AG09319 (cell line): ENCODE measurements around the gene GSDMA.

Experiments
- DNase-seq: peaks from one replicate; pipeline ENCODE4 v3.0.0-alpha.2; 2010; ENCODE audit warnings: low read depth; ENCODE audit errors: extremely low read depth
- TF ChIP-seq, protein P1 (sequence below): IDR thresholded peaks from 2 replicates; pipeline ENCODE4 v1.5.1; 2011; ENCODE audit warnings: low read depth, mild to moderate bottlenecking, inconsistent platforms, low read length, moderate library complexity

The GSDMA gene

DNA sequence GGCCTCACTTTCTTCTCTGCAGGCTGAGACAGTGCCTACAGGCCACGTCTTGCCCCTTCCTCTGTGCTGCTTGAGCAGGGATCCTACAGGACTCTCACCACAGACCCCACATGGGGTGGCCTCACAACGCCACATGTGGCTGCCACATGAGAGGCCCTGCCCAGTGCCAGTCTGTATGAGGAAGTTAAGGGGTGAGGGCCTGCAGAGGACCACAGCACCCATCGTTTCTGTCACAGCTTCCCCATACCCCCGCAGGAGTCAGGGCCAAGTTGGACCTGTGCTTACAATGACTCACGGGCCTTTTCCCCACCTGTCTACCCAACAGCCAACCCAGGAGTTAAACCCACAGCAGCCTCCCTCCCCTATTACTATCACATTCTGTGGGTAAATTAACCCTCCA lies 41.5 kb upstream of the GSDMA start:
- no peak for DNase-seq

DNA sequence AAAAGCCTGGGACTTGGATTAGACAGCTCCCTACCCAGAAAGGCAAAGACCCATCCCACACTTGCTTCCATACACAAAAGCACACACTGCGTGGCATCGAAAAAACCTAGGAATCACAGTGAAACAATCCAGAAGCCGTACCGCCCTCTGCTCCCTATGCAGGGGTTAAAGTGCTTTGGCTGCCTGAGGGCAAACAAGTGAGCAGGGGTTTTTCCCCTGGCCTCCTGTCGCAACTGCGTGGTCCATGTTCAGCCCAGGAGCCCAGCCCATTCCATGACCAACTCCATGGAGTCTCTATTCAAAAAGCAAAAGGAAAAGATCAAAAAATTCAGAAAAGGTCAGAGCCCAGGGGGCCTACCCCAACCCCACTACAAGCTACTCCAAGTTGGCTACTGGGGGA lies 40.8 kb upstream of the GSDMA start:
- no peak for DNase-seq
- TF ChIP-seq, protein P1, sequence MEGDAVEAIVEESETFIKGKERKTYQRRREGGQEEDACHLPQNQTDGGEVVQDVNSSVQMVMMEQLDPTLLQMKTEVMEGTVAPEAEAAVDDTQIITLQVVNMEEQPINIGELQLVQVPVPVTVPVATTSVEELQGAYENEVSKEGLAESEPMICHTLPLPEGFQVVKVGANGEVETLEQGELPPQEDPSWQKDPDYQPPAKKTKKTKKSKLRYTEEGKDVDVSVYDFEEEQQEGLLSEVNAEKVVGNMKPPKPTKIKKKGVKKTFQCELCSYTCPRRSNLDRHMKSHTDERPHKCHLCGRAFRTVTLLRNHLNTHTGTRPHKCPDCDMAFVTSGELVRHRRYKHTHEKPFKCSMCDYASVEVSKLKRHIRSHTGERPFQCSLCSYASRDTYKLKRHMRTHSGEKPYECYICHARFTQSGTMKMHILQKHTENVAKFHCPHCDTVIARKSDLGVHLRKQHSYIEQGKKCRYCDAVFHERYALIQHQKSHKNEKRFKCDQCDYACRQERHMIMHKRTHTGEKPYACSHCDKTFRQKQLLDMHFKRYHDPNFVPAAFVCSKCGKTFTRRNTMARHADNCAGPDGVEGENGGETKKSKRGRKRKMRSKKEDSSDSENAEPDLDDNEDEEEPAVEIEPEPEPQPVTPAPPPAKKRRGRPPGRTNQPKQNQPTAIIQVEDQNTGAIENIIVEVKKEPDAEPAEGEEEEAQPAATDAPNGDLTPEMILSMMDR = no peak

More for the DNA sequence above, 41.5 kb upstream of the GSDMA start:
- TF ChIP-seq, protein P1 = no peak

DNA sequence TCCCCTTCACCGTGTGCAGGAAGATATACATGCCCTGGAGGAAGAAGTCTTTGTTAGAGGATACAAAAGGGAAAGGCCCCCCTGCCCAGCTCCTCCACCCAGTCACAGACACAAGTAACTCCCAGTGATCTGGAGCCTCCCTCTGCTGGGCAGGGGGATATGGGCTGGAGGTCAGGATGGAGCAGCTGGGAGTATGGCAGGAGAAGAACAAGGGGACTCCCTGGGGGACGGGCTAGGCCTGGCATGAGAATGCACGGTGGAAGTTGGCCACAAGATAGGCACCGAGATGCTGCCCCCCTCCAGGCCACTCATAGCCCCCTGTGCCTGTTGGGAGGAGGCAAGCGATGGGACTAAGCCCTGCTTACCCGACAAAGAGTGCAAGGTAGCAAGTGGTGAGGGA lies 39.6 kb upstream of the GSDMA start:
- TF ChIP-seq, protein P1 = no peak

DNA sequence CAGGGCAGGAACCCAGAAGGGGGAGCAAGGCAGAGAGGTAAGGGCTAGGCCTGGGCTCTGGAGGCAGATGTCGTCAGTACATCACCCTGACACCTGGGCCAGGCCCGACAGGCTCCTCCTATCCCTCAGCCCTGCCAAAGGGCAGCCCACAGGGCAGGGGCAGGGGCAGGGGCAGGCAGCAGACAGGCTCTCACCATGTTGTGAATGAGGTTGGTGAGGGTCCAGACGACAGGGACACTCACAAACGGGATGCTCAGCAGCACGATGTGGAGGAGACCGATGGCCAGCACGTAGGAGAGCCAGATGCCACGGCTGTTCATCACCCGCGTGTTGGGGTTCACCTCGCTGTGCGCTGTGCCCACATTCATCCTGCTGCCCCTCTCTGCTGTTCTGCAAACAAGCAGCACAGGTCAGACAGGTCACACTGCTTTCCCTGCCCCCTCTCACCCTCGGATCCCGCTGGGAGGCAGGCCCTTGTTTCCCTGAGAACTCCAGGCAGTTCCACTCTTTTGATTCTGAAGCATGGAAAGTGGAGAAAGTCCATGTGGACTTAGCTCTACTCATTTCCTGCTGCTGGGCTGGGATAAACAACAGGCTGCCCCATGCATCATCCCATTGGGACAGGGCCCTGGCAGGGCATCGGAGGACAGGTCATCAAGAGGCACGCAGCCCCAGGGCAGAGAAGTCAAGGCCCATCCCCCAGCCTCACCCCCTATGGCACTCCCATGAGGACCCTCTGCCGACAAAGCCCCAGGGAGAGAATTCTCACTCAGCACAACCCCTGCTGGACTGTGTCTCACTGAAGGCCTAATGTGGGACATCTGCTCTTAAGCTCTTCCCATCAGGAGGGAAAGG lies 38.7 kb upstream of the GSDMA start:
- DNase-seq = no peak
- TF ChIP-seq, protein P1 = peak; percentile 24

More for the DNA sequence above, 39.6 kb upstream of the GSDMA start:
- DNase-seq = no peak

DNA sequence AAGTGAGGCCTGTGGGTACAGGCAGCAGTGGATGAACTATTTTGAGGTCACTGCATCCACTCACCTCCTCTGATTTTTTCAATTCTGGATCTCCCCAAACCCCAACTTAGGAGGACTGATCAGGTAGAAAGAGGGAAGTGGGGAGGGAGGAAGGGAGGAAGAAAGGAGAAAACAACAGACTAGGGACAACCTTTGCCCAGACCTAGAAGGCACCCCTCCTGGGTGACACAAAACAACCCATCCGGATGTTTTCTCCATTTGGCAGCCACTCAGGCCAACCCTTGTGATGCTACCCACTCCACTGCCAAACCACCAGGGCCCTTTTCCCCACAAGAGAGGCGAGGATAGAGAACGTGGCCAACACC lies 38.1 kb upstream of the GSDMA start:
- no peak for DNase-seq
- TF ChIP-seq, protein P1 = no peak

DNA sequence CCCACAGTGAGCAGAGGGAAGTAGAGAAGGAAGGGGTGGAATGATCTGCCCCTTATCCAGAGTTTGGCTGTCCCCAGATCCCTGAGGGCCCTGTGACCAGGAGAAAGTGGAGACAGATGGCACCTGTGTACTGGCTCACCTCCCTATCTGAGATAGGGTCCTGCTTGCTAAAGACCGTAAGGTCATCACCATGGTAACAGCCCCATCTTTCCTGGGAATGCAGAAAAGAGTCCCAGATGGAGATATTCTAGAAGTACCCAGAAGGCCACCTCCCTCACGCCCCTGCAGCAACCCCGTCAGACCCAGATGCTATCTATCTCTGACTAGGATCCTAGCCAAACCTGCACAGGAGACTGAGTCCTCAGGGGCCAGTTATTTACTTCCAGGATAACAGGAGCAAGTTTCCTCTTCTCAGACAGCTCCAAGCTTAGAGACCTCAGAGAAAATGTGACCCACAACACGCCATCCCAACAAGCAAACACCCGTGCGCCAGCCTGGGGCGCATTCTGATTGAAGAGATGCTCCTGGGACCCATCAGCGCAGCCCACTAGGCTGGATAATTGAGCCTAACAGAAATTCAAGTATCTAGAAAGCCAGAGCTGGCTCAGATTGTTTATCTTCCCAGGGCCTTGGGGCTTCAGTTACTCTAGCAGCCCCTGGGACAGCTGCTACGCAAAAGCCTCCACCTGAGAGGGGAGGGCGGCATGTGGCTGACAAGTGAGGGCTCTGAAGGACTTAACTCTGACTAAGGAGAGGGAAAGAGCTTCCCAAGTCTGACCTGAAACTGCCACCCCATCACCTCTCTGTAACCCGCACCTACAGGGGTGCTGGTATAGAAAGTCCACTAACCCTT lies 37.3 kb upstream of the GSDMA start:
- no peak for DNase-seq
- TF ChIP-seq, protein P1 = no peak

DNA sequence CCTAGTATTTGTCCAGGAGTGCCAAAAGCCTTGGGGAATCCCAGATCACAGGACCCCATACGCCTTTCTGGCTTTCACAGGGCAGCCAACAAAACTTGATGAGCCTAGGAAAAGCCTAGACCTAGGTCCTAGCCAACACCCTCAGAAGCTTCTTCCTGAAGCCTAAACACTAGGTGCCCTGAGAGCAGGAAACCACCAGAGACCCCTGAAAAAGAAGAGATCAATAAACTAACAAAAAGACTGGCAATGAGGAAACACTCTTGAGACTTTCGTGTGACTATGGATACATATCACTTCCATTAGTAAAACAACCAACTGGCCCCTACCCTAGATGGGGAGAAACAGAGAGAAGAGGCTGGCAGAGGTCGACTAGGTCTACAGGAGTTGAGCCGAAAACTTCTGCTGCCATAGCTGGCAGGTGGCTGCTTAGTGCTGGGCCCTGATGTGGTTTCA lies 36.6 kb upstream of the GSDMA start:
- no peak for DNase-seq
- TF ChIP-seq, protein P1 = no peak
